ENCODE results near the gene GRPEL2.

GRPEL2 gene

GRCh38 chr5:149345147-149345891 is at the start of gene GRPEL2:
Gene GRPEL2 (plus strand): TSS chr5:149345499. CDS start chr5:149345540, 41 bp downstream.
- DNase-seq: peak; percentile 94

DNA sequence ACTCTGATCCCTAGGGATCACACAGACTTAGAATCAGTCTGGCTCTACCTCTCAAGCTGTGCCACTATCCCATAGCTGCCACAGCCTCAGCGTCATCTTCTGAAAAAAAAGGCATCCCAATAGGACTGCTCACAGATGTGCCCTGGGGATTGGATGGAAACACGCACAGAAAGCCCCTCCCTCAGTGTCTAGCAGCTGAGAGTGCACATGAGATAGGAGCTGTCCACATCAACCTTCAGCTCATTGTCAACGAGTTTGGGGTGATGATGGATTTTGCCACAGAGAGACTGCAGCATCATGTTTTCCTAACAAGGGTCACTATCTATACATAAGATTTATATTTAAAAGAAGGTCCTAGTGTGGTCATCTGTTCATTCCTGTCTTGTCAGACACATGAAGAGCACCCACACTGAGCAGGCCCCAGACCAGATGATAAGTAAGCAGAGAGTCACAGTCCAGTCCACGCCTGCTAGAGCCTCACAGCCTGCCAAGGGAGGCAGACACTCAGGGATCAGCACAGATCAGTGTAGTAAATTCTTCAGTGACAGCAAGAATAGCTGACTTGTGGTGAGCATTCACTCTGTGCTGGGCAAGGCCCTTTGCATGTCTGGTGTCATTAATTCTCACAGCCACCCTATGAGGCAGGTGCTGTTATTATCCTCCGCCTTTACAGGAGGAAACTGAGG is 47.8 kb upstream of the GRPEL2 start:
- DNase-seq: no peak

GRCh38 chr5:149298163-149298562 is 47.1 kb upstream of the GRPEL2 start:
- DNase-seq: no peak

GRCh38 chr5:149298842-149299404 is 46.4 kb upstream of the GRPEL2 start:
- DNase-seq: no peak

- no peak for DNase-seq
Measured at GRCh38 chr5:149299451-149300054, 45.7 kb upstream of the GRPEL2 start.

DNA sequence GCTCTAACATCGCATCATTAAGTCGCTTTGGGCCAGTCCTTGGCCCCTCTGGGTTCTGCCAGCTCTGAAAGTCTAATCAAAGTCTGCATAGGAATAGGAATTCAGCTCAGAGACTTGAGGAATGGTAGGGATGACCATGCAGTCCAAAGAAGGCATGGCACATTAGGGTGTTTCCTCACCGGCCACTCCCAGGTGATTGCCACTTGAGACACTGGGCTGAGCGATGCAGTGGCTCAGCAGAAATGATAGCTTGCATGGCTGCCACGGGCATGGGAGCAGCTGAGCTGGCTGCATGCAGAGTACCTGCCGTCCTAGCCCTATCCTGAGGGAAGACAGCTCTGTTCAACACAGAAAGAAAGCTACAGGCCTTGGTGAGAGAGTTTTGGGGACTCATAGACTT is 44.9 kb upstream of the GRPEL2 start:
- no peak for DNase-seq

GRCh38 chr5:149301049-149301743 is 44.1 kb upstream of the GRPEL2 start:
- DNase-seq: no peak

GRCh38 chr5:149301744-149302380 is 43.4 kb upstream of the GRPEL2 start:
- DNase-seq: no peak

DNA sequence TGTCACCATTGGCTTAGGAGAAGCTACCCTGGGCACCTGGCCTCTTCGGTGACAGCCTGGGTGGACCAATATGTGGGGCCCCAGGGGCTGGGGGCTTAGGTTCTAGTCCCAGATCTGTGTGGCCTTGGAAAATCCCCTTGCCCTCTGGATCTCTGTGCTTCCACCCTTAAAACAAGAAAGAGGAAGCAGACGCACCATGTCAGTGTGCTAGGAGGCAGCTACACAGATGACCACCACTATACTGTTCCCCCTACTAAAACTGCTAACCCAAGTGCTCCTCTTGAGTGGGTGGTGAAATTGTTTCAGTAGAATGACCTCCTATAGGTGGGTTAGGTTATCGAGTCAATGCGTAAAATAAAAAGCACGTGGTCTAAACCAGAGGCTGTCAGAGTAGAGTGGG is 42.7 kb upstream of the GRPEL2 start:
- DNase-seq: no peak

DNA sequence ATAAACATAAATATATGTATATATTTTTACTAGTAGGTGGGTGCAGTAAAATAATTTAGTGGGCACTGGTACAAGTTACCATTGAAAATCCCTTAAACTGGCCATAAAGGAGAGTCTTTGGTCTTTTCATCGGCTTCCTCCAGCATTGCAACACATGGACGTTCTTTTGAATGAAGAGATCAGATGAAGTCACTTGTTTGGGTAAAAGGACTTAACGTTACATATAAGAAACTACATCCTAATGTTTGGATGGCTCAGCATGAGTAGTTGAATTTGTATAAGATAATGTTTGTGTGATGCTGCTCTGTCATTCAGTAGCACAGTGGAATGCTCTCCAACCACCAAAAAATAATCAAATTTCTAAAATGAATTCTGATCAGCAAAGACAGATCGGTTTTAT is 42.1 kb upstream of the GRPEL2 start:
- DNase-seq: no peak

DNA sequence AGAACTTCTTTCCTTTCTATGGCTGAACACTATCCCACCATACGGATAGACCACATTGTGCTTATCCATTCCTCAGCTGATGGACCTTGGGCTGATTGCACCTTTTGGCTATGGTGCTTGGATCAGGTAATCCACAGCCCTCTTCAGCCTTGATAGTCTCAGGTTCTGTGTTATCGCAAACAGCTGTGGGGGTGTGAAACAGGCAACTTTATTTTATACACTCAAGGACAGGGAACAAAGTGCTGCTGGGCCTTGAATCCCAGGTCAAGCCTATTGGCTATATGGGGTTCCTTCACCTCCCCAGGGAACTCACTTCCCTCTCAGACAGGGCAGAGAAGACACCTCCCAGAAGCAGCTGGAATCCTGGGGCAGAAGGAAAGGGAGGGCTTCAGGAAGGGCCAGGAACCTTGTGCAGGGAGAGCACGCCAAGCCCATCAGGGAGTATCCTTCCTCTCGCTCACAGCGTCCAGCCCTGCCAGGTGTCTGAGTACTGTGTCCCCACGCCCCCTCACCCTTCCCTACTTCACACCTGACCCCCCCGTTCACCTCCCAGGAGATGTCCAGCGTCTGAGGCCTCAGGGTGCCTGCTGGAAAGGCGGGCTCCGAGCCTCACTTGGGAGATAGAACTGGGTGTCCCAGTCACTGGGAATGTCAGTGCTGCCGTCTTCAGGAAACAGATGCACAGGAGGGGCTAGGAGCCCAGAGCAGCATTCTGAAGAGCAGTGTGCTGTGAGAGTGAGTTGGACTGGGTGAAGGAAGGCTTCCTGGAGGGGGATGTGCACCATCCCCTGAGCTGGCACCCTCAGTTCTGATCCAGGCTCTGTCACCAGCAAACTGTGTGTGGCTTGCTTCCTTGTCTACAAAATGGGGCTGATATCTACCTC is 40.9 kb upstream of the GRPEL2 start:
- DNase-seq: no peak

GRCh38 chr5:149309354-149309753 is 35.9 kb upstream of the GRPEL2 start:
- DNase-seq: no peak

DNA sequence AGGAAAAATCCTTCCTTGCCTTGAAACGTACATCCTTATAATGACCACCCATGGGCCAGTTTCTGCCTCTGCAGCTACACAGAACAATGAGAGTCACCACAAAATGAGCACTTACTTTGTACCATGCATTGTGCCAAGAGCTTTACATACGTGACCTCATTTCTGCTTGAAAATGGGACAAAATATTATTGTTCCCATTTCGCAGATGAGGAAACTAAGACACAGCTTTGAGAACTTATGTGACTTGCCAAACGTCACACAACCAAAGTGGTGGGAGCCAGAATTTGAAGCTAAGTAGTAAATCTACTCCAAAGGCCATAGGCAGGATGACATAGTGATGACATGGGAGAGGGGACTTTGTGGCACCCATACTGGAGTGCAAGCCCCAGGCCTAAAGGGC is 34.8 kb upstream of the GRPEL2 start:
- DNase-seq: no peak

DNA sequence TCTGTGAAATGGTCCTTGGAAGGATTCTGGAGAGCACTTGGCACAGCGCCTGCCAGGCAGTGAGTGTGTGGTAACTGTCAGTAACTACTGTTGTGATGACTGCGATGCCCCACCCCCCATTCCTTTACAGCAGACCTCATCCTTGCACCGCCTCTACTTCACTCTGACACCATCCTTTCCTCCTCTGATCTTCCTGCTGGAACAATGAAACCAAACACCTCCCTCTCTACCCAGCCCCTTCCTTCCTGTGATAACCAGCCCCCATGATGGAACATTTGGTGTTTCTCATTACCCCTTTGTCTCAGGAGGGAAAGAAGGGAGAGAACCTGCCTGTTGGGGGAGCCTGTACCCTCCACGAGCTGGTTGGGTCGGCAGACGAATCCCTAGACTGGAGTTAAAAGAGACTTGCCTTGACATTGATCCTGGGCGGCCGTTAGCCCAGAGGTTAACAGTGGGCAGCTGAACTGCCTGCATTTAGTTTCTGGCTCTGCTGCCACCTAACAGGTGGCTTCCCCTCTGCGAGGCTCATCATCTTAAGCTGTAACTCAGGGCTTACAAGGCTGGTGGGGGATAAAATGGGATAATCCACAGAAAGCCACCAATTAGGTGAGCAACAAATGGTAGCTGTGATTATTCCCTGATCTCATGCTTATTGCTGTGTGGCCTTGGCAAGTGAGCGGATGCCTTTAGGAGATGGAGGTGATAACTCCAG is 34.2 kb upstream of the GRPEL2 start:
- no peak for DNase-seq

GRCh38 chr5:149313151-149313841 is 32.0 kb upstream of the GRPEL2 start:
- no peak for DNase-seq

DNA sequence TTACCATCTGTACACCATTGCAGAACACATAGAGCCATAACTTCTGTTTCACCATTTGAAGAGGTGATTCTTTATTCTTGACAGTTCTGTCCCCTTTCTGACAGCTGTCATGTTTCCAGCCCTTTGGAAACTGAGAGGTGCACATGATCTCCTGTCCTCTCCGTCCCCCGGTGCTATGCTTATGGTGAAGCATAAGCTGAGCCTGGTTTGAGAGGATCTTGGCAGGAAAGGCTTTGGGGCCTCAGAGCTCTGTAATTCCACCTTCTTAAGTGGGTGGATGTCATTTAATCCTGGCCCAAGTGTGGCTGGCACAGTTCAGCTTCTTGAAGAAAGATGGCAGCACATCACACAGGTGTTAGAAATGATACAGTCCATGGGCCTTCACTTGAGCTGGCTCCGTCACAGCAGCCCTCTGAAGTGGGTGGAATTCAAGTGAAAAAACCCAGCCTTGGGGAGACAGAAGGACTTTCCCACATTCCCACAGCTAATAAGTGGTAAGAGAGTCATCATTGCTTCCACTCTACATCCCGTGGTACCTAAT is 30.7 kb upstream of the GRPEL2 start:
- DNase-seq: no peak

- DNase-seq: no peak
Measured at GRCh38 chr5:149315753-149316152, 29.5 kb upstream of the GRPEL2 start.

DNA sequence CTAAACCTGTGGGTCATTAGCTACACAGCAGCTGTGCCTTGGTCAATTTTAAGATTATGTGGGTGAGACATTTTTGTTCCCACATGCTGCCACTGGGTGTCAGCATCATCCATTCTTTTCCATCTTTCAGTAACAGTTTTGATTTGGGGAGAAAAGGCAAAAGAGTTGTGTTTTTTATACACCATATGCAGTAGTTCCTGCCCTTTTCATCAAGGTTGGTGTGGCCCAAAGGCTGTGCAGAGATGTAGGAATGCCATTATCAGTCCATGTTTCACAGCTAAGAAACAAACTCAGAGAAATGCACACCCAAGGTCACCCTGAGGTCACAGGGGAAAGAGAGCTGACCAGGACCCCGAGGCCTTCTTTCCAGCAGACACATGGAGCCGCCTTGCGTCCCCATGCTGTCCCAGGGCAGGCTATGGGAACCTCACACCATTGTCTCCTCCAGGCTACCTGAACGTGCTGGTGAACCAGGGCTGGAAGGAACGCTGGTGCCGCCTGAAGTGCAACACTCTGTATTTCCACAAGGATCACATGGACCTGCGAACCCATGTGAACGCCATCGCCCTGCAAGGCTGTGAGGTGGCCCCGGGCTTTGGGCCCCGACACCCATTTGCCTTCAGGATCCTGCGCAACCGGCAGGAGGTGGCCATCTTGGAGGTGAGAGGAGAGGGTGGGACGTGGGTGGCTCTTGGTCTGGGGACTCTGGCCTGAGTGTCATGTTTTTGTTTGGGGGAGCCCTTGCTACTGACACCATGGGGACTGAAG is 27.8 kb upstream of the GRPEL2 start:
- DNase-seq: no peak

- no peak for DNase-seq
Measured at GRCh38 chr5:149319174-149319573, 26.1 kb upstream of the GRPEL2 start.
